ENCODE data around the gene CPOX.

Gene CPOX

GRCh38 chr3:98596541-98597500, 3.4 kb upstream of the CPOX start:
- Histone ChIP-seq H3K27ac (no peak overlapping the region), H3K4me3 (no peak overlapping the region)

GRCh38 chr3:98596087-98596486, 2.7 kb upstream of the CPOX start:
- H3K4me3 ChIP-seq: no peak overlapping the region
- H3K27ac ChIP-seq: no peak overlapping the region

- Histone ChIP-seq H3K4me3 (no peak overlapping the region), H3K27ac (peak overlapping the region in 1 of 21 experiments; percentile 12)
Observed at GRCh38 chr3:98594628-98595324, 1.4 kb upstream of the CPOX start.

- Histone ChIP-seq H3K27ac (peak overlapping the region in 15 of 21 experiments; percentile 47 to 87 (median 80)), H3K4me3 (peak overlapping the region; percentile 55 to 98 (median 93))
Observed at GRCh38 chr3:98592345-98592935, 971 bp downstream of the CPOX start.

GRCh38 chr3:98589331-98590036, 3.9 kb downstream of the CPOX start:
- Histone ChIP-seq H3K27ac (no peak overlapping the region), H3K4me3 (no peak overlapping the region)

- Histone ChIP-seq H3K4me3 (no peak overlapping the region), H3K27ac (no peak overlapping the region)
Observed at GRCh38 chr3:98588065-98588464, 5.3 kb downstream of the CPOX start.

- no peak overlapping the region for H3K27ac ChIP-seq
- H3K4me3 ChIP-seq: no peak overlapping the region
Observed at GRCh38 chr3:98587654-98588053, 5.8 kb downstream of the CPOX start.

- H3K4me3 ChIP-seq: no peak overlapping the region
- H3K27ac ChIP-seq: no peak overlapping the region
Observed at GRCh38 chr3:98584547-98584946, 8.9 kb downstream of the CPOX start.

- Histone ChIP-seq H3K27ac (no peak overlapping the region), H3K4me3 (no peak overlapping the region)
Observed at GRCh38 chr3:98583766-98584165, 9.6 kb downstream of the CPOX start.

- no peak overlapping the region for H3K4me3 ChIP-seq
- H3K27ac ChIP-seq: no peak overlapping the region
Observed at GRCh38 chr3:98582042-98582441, 11.4 kb downstream of the CPOX start.

- H3K27ac ChIP-seq: no peak overlapping the region
Observed at GRCh38 chr3:98581474-98581873, 11.9 kb downstream of the CPOX start.

GRCh38 chr3:98580401-98581386, 12.7 kb downstream of the CPOX start:
- no peak overlapping the region for H3K4me3 ChIP-seq
- no peak overlapping the region for H3K27ac ChIP-seq

More at GRCh38 chr3:98581474-98581873, 11.9 kb downstream of the CPOX start:
- no peak overlapping the region for H3K4me3 ChIP-seq

GRCh38 chr3:98577178-98577895, 16.1 kb downstream of the CPOX start:
- no peak overlapping the region for H3K27ac ChIP-seq
- H3K4me3 ChIP-seq: no peak overlapping the region

GRCh38 chr3:98574132-98574531, 19.3 kb downstream of the CPOX start:
- no peak overlapping the region for H3K4me3 ChIP-seq
- peak overlapping the region in 1 of 21 experiments; percentile 68 for H3K27ac ChIP-seq

GRCh38 chr3:98573181-98573728, 20.2 kb downstream of the CPOX start:
- H3K27ac ChIP-seq: peak overlapping the region in 1 of 21 experiments; percentile 68
- H3K4me3 ChIP-seq: no peak overlapping the region

GRCh38 chr3:98568402-98568801, 25.0 kb downstream of the CPOX start:
- H3K27ac ChIP-seq: peak overlapping the region in 5 of 21 experiments; percentile 27 to 85 (median 46)
- H3K4me3 ChIP-seq: no peak overlapping the region

- Histone ChIP-seq H3K27ac (peak overlapping the region in 6 of 21 experiments; percentile 27 to 85 (median 37)), H3K4me3 (no peak overlapping the region)
Observed at GRCh38 chr3:98567666-98568270, 25.6 kb downstream of the CPOX start.
